Osteoblast (primary cell): ENCODE results near the gene TRPM5. TPM values are rescaled to one million over a fixed set of nuclear protein-coding genes. Genes with fewer than 3 reads are reported as not detected.

Source experiments
- DNase-seq: peaks from one replicate; pipeline ENCODE4 v3.0.0; 2011; ENCODE audit warnings: low spot score, mixed read lengths; ENCODE audit not compliant: insufficient read length; ENCODE audit errors: missing footprints
- H2AFZ ChIP-seq: 2 replicates; pipeline ENCODE4 v1.6.0; 2011; ENCODE audit warnings: mild to moderate bottlenecking, low read length
- H3K27ac ChIP-seq: 2 replicates; pipeline ENCODE4 v1.5.1; 2011; ENCODE audit warnings: mild to moderate bottlenecking, low read depth, low read length, moderate library complexity
- H3K27me3 ChIP-seq: 2 replicates; pipeline ENCODE4 v1.6.0; 2012; ENCODE audit warnings: mild to moderate bottlenecking, control low read depth, inconsistent platforms, low read length, moderate library complexity; ENCODE audit not compliant: insufficient read depth
- H3K36me3 ChIP-seq: 2 replicates; pipeline ENCODE4 v1.5.1; 2011; ENCODE audit warnings: mild to moderate bottlenecking, low read length, control low read depth, moderate library complexity; ENCODE audit not compliant: insufficient read depth
- H3K4me1 ChIP-seq: 2 replicates; pipeline ENCODE4 v1.5.1; 2011; ENCODE audit warnings: mild to moderate bottlenecking, low read length, control low read depth, moderate library complexity; ENCODE audit not compliant: insufficient read depth
- H3K4me2 ChIP-seq: 2 replicates; pipeline ENCODE4 v1.6.0; 2011; ENCODE audit warnings: mild to moderate bottlenecking, low read length; ENCODE audit not compliant: insufficient read depth
- H3K4me3 ChIP-seq: fragments of 200-600 bp; sonication (generic); 3 replicates; pipeline ENCODE4 v1.5.1; 2012; ENCODE audit warnings: mild to moderate bottlenecking, low read length, inconsistent platforms; ENCODE audit not compliant: insufficient read depth
- H3K79me2 ChIP-seq: 2 replicates; pipeline ENCODE4 v1.6.0; 2012; ENCODE audit warnings: mild to moderate bottlenecking, low read length, control low read depth, inconsistent platforms; ENCODE audit not compliant: insufficient read depth
- H3K9me3 ChIP-seq: 2 replicates; pipeline ENCODE4 v1.5.1; 2011; ENCODE audit warnings: low read depth, low read length, control low read depth
- H4K20me1 ChIP-seq: 2 replicates; pipeline ENCODE4 v1.6.0; 2012; ENCODE audit warnings: mild to moderate bottlenecking, low read length, control low read depth; ENCODE audit not compliant: insufficient read depth
- CTCF ChIP-seq: IDR thresholded peaks from 2 replicates; pipeline ENCODE4 v1.5.1; 2011; ENCODE audit warnings: mild to moderate bottlenecking, low read depth, low read length, moderate library complexity; ENCODE audit errors: extremely low read depth
- total RNA-seq: library from RNA; depleted of rRNA; stranded (reverse); fragments of >200 nt; gene quantifications from 2 replicates; pipeline ENCODE4 v1.2.3, GENCODE V29; 2012

The TRPM5 gene
- total RNA-seq, 1 donor = not detected

GRCh38 chr11:2459016-2459725 lies 14.9 kb upstream of the TRPM5 start:
- no peak for TF ChIP-seq CTCF
- DNase-seq = peak; percentile 59
- no peaks in the 10 kb centered on the region for H3K79me2 ChIP-seq

DNA sequence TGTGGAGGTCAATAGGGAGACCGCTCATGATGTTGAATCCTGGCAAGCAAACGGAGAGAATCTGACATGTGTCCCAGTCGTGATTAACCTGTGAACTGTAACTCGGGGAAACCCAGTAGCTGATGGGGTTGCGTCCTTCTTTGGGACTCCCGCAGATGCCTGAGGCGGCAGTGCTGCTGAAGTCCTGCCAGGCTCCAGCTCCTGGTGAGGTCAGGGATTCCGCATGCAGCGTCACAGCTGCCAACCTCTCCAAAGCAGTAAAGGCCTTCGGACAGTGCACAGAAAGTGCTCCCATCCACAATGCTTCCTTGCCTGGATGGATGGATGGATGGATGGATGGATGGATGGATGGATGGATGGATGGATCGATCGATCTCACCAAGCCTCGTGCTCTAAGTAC lies 14.0 kb upstream of the TRPM5 start:
- no peak overlapping the region for H3K4me2 ChIP-seq
- no peak overlapping the region for H2AFZ ChIP-seq
- H3K79me2 ChIP-seq = no peaks in the 10 kb centered on the region
- peak; percentile 46 for DNase-seq
- no peak for TF ChIP-seq CTCF
- no peaks in the 10 kb centered on the region for H3K27me3 ChIP-seq
- H4K20me1 ChIP-seq = no peaks in the 10 kb centered on the region
- H3K4me3 ChIP-seq = no peak overlapping the region
- no peaks in the 10 kb centered on the region for H3K4me1 ChIP-seq
- H3K9me3 ChIP-seq = no peaks in the 10 kb centered on the region
- H3K27ac ChIP-seq = no peak overlapping the region
- H3K36me3 ChIP-seq = no peaks in the 10 kb centered on the region

More at GRCh38 chr11:2459016-2459725, 14.9 kb upstream of the TRPM5 start:
- Histone ChIP-seq H3K4me2 (no peak overlapping the region), H3K4me1 (no peaks in the 10 kb centered on the region), H3K9me3 (no peaks in the 10 kb centered on the region), H3K4me3 (no peak overlapping the region), H3K27me3 (no peaks in the 10 kb centered on the region), H2AFZ (no peak overlapping the region), H4K20me1 (no peaks in the 10 kb centered on the region), H3K36me3 (no peaks in the 10 kb centered on the region), H3K27ac (no peak overlapping the region)

GRCh38 chr11:2453436-2453835 lies 9.1 kb upstream of the TRPM5 start:
- no peaks in the 10 kb centered on the region for H4K20me1 ChIP-seq
- no peak overlapping the region for H3K27ac ChIP-seq
- no peak for TF ChIP-seq CTCF
- no peaks in the 10 kb centered on the region for H3K79me2 ChIP-seq
- H3K36me3 ChIP-seq = no peaks in the 10 kb centered on the region
- H3K4me2 ChIP-seq = no peak overlapping the region
- DNase-seq = peak; percentile 51
- no peaks in the 10 kb centered on the region for H3K27me3 ChIP-seq
- no peaks in the 10 kb centered on the region for H3K4me1 ChIP-seq
- H2AFZ ChIP-seq = no peak overlapping the region
- no peak overlapping the region for H3K4me3 ChIP-seq
- no peaks in the 10 kb centered on the region for H3K9me3 ChIP-seq

DNA sequence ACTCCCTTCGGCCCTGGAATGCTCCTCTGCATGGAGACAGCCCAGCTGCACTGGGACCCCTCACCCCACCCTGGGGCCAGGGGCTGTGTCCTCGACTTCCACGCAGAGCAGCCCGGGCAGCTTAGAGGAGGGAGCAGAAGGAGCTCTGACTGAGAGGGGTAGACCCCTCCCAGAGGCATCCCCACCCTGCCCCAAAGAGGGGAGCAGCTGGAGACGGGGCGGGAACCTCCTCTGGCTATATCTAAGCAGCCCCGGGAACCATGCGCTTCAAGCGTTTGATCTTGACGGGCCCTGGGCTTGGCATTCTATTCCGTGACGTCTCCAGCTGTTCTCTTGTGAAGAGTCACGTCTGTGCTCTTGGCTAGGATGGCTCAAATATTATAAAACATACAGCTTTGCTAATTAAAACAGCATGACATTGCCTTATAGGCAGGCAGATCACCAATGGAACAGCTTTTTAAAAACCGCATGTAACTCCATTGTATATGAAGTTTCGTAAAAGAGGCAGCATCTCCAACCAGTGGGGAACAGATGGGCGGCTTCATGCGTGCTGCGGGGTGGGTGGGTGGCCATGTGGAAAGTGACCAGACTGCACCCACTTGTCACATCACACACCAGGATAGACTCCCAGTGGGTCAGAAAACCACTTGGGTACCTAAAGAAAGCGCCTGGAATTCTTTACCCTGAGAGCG lies 8.2 kb upstream of the TRPM5 start:
- TF ChIP-seq CTCF = no peak
- Histone ChIP-seq H3K27me3 (no peaks in the 10 kb centered on the region), H3K4me1 (no peaks in the 10 kb centered on the region), H4K20me1 (no peaks in the 10 kb centered on the region), H3K79me2 (no peaks in the 10 kb centered on the region), H3K36me3 (no peaks in the 10 kb centered on the region), H3K9me3 (no peaks in the 10 kb centered on the region), H3K4me3 (no peak overlapping the region), H2AFZ (no peak overlapping the region), H3K4me2 (no peak overlapping the region), H3K27ac (no peak overlapping the region)
- peak; percentile 62 for DNase-seq
